PFSK-1 (cell line): ENCODE data around the gene COL4A2.

Source experiments
- POLR2AphosphoS5 ChIP-seq: IDR thresholded peaks from 2 replicates; pipeline ENCODE4 v1.6.1; 2012; ENCODE audit warnings: low read depth, mild to moderate bottlenecking, control low read depth, low read length, moderate library complexity
- SIN3A ChIP-seq: IDR thresholded peaks from 2 replicates; pipeline ENCODE4 v1.6.1; 2012; ENCODE audit warnings: mild to moderate bottlenecking, low read length, moderate library complexity, borderline replicate concordance; ENCODE audit not compliant: insufficient read depth
- TAF1 ChIP-seq: IDR thresholded peaks from 2 replicates; pipeline ENCODE4 v1.6.1; 2012; ENCODE audit warnings: low read length, control low read depth, borderline replicate concordance; ENCODE audit not compliant: insufficient read depth

DNA sequence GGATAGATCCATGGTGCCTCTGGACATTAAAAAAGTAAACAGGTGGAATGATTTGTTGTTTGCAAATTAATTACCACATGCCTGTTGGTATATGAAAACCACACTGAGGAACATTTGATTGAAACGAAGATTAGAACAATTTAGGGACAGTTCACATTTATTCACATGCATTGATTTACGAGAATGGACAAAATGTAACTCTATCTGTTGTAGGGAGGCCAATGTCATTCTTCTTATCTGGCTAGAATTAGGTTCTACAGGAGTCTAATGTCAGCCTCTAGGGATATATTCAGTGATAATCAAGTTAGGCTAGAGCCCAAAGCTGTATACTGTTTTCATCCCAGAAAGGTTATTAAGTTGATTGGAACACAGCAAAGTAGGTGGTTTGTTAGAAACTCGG is 125.4 kb downstream of the COL4A2 start:
- no peak for TF ChIP-seq SIN3A
- TF ChIP-seq POLR2AphosphoS5 = no peak
- TF ChIP-seq TAF1 = no peak
